Measurements from ENCODE around the gene ITGB8. TPM values are rescaled to one million over a fixed set of nuclear protein-coding genes. Genes with fewer than 3 reads are reported as not detected.

ITGB8 gene
- total and polyA plus RNA-seq, 2 experiments from 2014 or later: 0.71 to 3.0 TPM

- no peaks in the 10 kb centered on the region for H3K79me2 ChIP-seq (replicated peaks; ENCODE audit: insufficient read depth)
- Mint-ChIP-seq H3K27me3 (ENCODE audit: insufficient read depth, low read depth, poor library complexity) (no peaks in the 10 kb centered on the region), H3K4me1 (peaks cover 2% of the 10 kb centered on the region; the same call in 2 of the 3 replicates), H3K27ac (no peak overlapping the region), H3K4me3 (no peak overlapping the region), H3K36me3 (ENCODE audit: low read depth) (no peaks in the 10 kb centered on the region; the same call in 2 of the 3 replicates), H3K9me3 (no peaks in the 10 kb centered on the region)
- no peak overlapping the region for H3K4me3 ChIP-seq
- no peak for ATAC-seq
- TF ChIP-seq, protein P1, sequence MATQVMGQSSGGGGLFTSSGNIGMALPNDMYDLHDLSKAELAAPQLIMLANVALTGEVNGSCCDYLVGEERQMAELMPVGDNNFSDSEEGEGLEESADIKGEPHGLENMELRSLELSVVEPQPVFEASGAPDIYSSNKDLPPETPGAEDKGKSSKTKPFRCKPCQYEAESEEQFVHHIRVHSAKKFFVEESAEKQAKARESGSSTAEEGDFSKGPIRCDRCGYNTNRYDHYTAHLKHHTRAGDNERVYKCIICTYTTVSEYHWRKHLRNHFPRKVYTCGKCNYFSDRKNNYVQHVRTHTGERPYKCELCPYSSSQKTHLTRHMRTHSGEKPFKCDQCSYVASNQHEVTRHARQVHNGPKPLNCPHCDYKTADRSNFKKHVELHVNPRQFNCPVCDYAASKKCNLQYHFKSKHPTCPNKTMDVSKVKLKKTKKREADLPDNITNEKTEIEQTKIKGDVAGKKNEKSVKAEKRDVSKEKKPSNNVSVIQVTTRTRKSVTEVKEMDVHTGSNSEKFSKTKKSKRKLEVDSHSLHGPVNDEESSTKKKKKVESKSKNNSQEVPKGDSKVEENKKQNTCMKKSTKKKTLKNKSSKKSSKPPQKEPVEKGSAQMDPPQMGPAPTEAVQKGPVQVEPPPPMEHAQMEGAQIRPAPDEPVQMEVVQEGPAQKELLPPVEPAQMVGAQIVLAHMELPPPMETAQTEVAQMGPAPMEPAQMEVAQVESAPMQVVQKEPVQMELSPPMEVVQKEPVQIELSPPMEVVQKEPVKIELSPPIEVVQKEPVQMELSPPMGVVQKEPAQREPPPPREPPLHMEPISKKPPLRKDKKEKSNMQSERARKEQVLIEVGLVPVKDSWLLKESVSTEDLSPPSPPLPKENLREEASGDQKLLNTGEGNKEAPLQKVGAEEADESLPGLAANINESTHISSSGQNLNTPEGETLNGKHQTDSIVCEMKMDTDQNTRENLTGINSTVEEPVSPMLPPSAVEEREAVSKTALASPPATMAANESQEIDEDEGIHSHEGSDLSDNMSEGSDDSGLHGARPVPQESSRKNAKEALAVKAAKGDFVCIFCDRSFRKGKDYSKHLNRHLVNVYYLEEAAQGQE (IDR thresholded peaks at IDR 0.05; ENCODE audit: unreplicated experiment): no peak
- TF ChIP-seq ZNF462 (CRISPR knock-in tag; IDR thresholded peaks at IDR 0.05) (no peak), EZH2 (IDR thresholded peaks at IDR 0.05; ENCODE audit: low read depth, unreplicated experiment) (no peak), CTCF (conservative IDR thresholded peaks at IDR 0.05; ENCODE audit: low read depth in 2 of 2) (no peak), EZH2phosphoT487 (IDR thresholded peaks at IDR 0.05; ENCODE audit: unreplicated experiment) (no peak), ZNF114 (CRISPR knock-in tag; IDR thresholded peaks at IDR 0.05) (no peak), POLR2AphosphoS5 (IDR thresholded peaks at IDR 0.05; ENCODE audit: low read depth) (no peak), NANOG (IDR thresholded peaks at IDR 0.05; ENCODE audit: borderline replicate concordance) (no peak)
- TF ChIP-seq, protein P2, sequence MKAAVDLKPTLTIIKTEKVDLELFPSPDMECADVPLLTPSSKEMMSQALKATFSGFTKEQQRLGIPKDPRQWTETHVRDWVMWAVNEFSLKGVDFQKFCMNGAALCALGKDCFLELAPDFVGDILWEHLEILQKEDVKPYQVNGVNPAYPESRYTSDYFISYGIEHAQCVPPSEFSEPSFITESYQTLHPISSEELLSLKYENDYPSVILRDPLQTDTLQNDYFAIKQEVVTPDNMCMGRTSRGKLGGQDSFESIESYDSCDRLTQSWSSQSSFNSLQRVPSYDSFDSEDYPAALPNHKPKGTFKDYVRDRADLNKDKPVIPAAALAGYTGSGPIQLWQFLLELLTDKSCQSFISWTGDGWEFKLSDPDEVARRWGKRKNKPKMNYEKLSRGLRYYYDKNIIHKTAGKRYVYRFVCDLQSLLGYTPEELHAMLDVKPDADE (IDR thresholded peaks at IDR 0.05): no peak
- no peaks in the 10 kb centered on the region for H4K20me1 ChIP-seq (replicated peaks; ENCODE audit: insufficient read depth)
- H3K27me3 ChIP-seq (ENCODE audit: insufficient read depth): no peaks in the 10 kb centered on the region
- DNase-seq (ENCODE audit: low spot score): no peak
- H3K36me3 ChIP-seq (ENCODE audit: insufficient read depth): no peaks in the 10 kb centered on the region
- H3K9me2 ChIP-seq (ENCODE audit: insufficient read depth): no peaks in the 10 kb centered on the region
- no peak overlapping the region for H3K27ac ChIP-seq (ENCODE audit: low read depth)
- H2AFZ ChIP-seq: no peak overlapping the region
- H3F3A ChIP-seq (replicated peaks; ENCODE audit: low read depth): no peaks in the 10 kb centered on the region
- H3K4me2 ChIP-seq: no peak overlapping the region
- H3K4me1 ChIP-seq (ENCODE audit: insufficient read depth): no peaks in the 10 kb centered on the region
Observed at GRCh38 chr7:20299145-20299544, 31.6 kb upstream of the ITGB8 start.

Measured in GM23338 (cell line).